Muscle layer of duodenum (tissue), 2 donors: ENCODE results near the gene VPS35L.
"Not testable (repeated sequence)": the region's sequence is repeated elsewhere in the genome, so short reads cannot be mapped to it uniquely, and the experiment has no call there.

Source experiments
- H3K27ac ChIP-seq: one replicate; pipeline ENCODE4 v1.7.0; 2013; ENCODE audit warnings: mild to moderate bottlenecking, low read length
- H3K27me3 ChIP-seq: one replicate; pipeline ENCODE4 v1.7.0; 2013; ENCODE audit warnings: low read depth, mild to moderate bottlenecking, control low read depth, low read length
- H3K36me3 ChIP-seq, 2 donors: one replicate each; pipeline ENCODE4 v1.7.0; 2013; ENCODE audit warnings: low read length in 2 of 2, control low read depth in 1 of 2, mild to moderate bottlenecking in 1 of 2; ENCODE audit not compliant: insufficient read depth in 2 of 2, control insufficient read depth in 1 of 2
- H3K4me1 ChIP-seq, 2 donors: one replicate each; pipeline ENCODE4 v1.7.0; 2013; ENCODE audit warnings: low read length in 2 of 2, mild to moderate bottlenecking in 2 of 2, control low read depth in 1 of 2, moderate library complexity in 1 of 2; ENCODE audit not compliant: insufficient read depth in 2 of 2, control insufficient read depth in 1 of 2
- H3K4me3 ChIP-seq, 2 donors: one replicate each; pipeline ENCODE4 v1.7.0; 2013; ENCODE audit warnings: low read length in 2 of 2, low read depth in 1 of 2, mild to moderate bottlenecking in 1 of 2
- H3K9me3 ChIP-seq, 2 donors: one replicate each; pipeline ENCODE4 v1.7.0; 2013; ENCODE audit warnings: low read length in 2 of 2, control low read depth in 1 of 2, mild to moderate bottlenecking in 1 of 2; ENCODE audit not compliant: control insufficient read depth in 1 of 2
- donor health status: healthy.

Gene VPS35L

DNA sequence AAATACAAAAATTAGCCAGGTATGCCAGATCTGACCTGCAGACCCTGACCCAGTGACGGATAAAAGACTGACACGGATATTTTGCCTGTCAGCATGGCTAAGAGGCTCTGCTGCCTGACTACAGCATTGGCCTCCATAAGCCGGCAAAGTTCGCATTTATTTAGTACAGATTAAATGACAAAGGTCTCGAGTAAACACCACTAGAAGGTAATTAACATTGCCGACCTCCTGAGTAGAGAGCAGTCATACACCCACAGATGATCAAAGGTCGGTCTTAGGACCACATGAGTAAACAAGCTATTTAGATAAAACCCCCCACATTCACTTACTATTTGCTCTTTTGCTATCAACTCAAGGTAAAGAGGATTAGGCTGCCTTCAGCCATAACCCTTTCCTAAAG lies 106.8 kb downstream of the VPS35L start:
- Histone ChIP-seq H3K27me3 (no peaks in the 10 kb centered on the region), H3K4me1 (no peaks in the 10 kb centered on the region), H3K36me3 (peaks cover 5 to 26% of the 10 kb centered on the region in 2 donors), H3K9me3 (no peaks in the 10 kb centered on the region), H3K4me3 (no peak overlapping the region), H3K27ac (no peak overlapping the region)

GRCh38 chr16:19664166-19664565 lies 108.7 kb downstream of the VPS35L start:
- H3K27me3 ChIP-seq: no peaks in the 10 kb centered on the region
- no peak overlapping the region for H3K4me3 ChIP-seq
- no peak overlapping the region for H3K27ac ChIP-seq
- no peaks in the 10 kb centered on the region for H3K4me1 ChIP-seq
- no peaks in the 10 kb centered on the region for H3K9me3 ChIP-seq
- H3K36me3 ChIP-seq: peaks cover 4 to 18% of the 10 kb centered on the region in 2 donors

GRCh38 chr16:19665313-19665712 lies 109.8 kb downstream of the VPS35L start:
- H3K27me3 ChIP-seq: not testable (repeated sequence)

GRCh38 chr16:19666477-19666876 lies 111.0 kb downstream of the VPS35L start:
- Histone ChIP-seq H3K4me3 (no peak overlapping the region), H3K9me3 (no peaks in the 10 kb centered on the region), H3K27ac (no peak overlapping the region), H3K4me1 (no peaks in the 10 kb centered on the region), H3K27me3 (no peaks in the 10 kb centered on the region), H3K36me3 (peaks cover 6 to 28% of the 10 kb centered on the region in 2 donors)

More at GRCh38 chr16:19665313-19665712, 109.8 kb downstream of the VPS35L start:
- H3K36me3 ChIP-seq: peaks cover 6 to 20% of the 10 kb centered on the region in 2 donors
- not testable (repeated sequence) for H3K27ac ChIP-seq, H3K4me1 ChIP-seq, H3K4me3 ChIP-seq, H3K9me3 ChIP-seq

DNA sequence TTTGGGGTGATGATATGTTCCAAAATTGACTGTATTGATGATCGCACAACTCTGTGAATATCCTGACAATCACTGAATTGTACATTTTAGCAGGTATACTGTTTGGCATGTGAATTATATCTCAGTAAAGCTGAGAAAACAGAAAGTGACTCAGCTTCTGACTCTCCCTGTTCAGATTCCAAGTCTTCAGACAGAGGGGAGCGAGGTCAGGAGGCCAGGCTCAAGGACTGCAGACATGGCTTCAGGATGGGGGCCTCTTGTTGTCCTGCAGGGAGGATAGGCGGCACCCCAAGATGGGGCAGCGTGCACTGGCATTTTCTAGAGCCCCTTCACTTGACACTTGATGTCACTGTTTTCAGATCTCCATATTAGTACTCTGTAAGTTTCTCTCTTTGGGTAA lies 116.9 kb downstream of the VPS35L start:
- Histone ChIP-seq H3K4me3 (no peak overlapping the region), H3K9me3 (no peaks in the 10 kb centered on the region), H3K27ac (no peak overlapping the region), H3K27me3 (no peaks in the 10 kb centered on the region), H3K4me1 (no peaks in the 10 kb centered on the region), H3K36me3 (peaks cover 6 to 50% of the 10 kb centered on the region in 2 donors)

DNA sequence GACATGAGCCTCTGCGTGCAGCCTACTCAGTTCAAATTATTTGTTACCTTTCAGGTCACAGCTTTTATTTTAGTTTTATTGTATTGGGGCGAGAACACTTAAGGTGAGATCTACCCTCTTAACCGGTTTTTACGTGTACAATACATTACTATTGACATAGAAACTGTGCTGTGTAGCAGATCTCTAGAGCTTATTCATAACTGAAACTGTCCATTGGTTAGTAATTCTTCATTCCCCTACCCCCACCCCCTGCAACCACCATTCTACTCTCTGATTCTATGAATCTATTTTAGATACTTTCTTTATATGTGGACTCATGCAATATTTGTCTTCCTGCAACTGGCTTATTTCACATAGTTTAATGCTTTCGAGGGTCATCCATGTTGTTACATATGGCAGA lies 119.0 kb downstream of the VPS35L start:
- H3K4me3 ChIP-seq: no peak overlapping the region
- peaks cover 7 to 43% of the 10 kb centered on the region in 2 donors for H3K36me3 ChIP-seq
- no peak overlapping the region for H3K27ac ChIP-seq
- no peaks in the 10 kb centered on the region for H3K9me3 ChIP-seq
- no peaks in the 10 kb centered on the region for H3K27me3 ChIP-seq
- H3K4me1 ChIP-seq: no peaks in the 10 kb centered on the region

GRCh38 chr16:19677402-19677801 lies 121.9 kb downstream of the VPS35L start:
- Histone ChIP-seq H3K36me3 (peaks cover 13 to 32% of the 10 kb centered on the region in 2 donors), H3K27ac (no peak overlapping the region)

GRCh38 chr16:19678804-19679203 lies 123.3 kb downstream of the VPS35L start:
- Histone ChIP-seq H3K27me3 (no peaks in the 10 kb centered on the region), H3K9me3 (no peaks in the 10 kb centered on the region), H3K4me1 (no peaks in the 10 kb centered on the region), H3K36me3 (peaks cover 19 to 31% of the 10 kb centered on the region in 2 donors), H3K27ac (no peak overlapping the region), H3K4me3 (no peak overlapping the region)

More at GRCh38 chr16:19677402-19677801, 121.9 kb downstream of the VPS35L start:
- no peaks in the 10 kb centered on the region for H3K9me3 ChIP-seq
- H3K27me3 ChIP-seq: no peaks in the 10 kb centered on the region
- no peak overlapping the region for H3K4me3 ChIP-seq
- H3K4me1 ChIP-seq: no peaks in the 10 kb centered on the region

DNA sequence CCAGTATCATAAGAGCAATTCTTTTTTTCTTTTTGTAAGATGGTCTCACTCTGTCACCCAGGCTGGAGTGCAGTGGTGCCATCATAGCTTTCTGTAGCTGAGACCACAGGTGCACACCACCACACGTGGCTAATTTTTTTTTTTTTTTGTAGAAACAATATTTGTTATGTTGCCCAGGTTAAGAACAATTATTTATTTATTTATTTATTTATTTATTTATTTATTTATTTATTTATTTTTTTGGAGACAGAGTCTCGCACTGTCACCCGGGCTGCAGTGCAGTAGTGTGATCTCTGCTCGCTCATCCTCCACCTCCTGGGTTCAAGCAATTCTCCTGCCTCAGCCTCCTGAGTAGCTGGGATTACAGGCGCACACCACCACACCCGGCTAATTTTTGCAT lies 123.8 kb downstream of the VPS35L start:
- H3K4me1 ChIP-seq, H3K9me3 ChIP-seq, H3K27me3 ChIP-seq, H3K4me3 ChIP-seq, H3K27ac ChIP-seq: not testable (repeated sequence)
- peaks cover 24 to 34% of the 10 kb centered on the region in 2 donors for H3K36me3 ChIP-seq

GRCh38 chr16:19680881-19681340 lies 125.4 kb downstream of the VPS35L start:
- Histone ChIP-seq H3K4me3 (no peak overlapping the region), H3K9me3 (no peaks in the 10 kb centered on the region), H3K4me1 (no peaks in the 10 kb centered on the region), H3K36me3 (peaks cover 36 to 46% of the 10 kb centered on the region in 2 donors), H3K27me3 (no peaks in the 10 kb centered on the region), H3K27ac (no peak overlapping the region)

- Histone ChIP-seq H3K27me3 (no peaks in the 10 kb centered on the region), H3K36me3 (peaks cover 36 to 52% of the 10 kb centered on the region in 2 donors), H3K4me3 (no peak overlapping the region), H3K27ac (no peak overlapping the region), H3K9me3 (no peaks in the 10 kb centered on the region), H3K4me1 (no peaks in the 10 kb centered on the region)
Measured at GRCh38 chr16:19681637-19682036, 126.1 kb downstream of the VPS35L start.

- peaks cover 34 to 58% of the 10 kb centered on the region in 2 donors for H3K36me3 ChIP-seq
- H3K4me1 ChIP-seq: no peaks in the 10 kb centered on the region
- no peaks in the 10 kb centered on the region for H3K9me3 ChIP-seq
- H3K27me3 ChIP-seq: no peaks in the 10 kb centered on the region
- no peak overlapping the region for H3K4me3 ChIP-seq
- no peak overlapping the region for H3K27ac ChIP-seq
Measured at GRCh38 chr16:19683453-19684236, 128.1 kb downstream of the VPS35L start.
